Temporal lobe (tissue), 2 donors: ENCODE results near the gene GH2. TPM values are rescaled to one million over a fixed set of nuclear protein-coding genes. Genes with fewer than 3 reads are reported as not detected.

Experiments used
- small RNA-seq: library from RNA; depleted of rRNA; stranded (forward); fragments of <200 nt; gene quantifications from one replicate; pipeline ENCODE3, GENCODE V24; 2014; ENCODE audit warnings: low replicate concordance
- total RNA-seq: library from RNA; depleted of rRNA; stranded (reverse); fragments of >200 nt; gene quantifications from one replicate; pipeline ENCODE4 v1.2.3, GENCODE V29; 2014

GH2 gene
- total RNA-seq, 1 donor from 2014 or later: not detected

Small RNA genes lying within 50 kb of the gene (small RNA-seq; reads per million reads assigned to genes)
- gene AC040958.1 (not detected), gene AC127029.1 (not detected), gene GH1 (not detected)

Other genes starting within 250 kb of the GH2 start
- 18.4 TPM for gene LIMD2, start 181.8 kb downstream of the GH2 start, total RNA-seq
- 24.8 TPM for gene STRADA, start 140.1 kb downstream of the GH2 start, total RNA-seq
- 46.2 TPM for gene CCDC47, start 108.3 kb downstream of the GH2 start, total RNA-seq
- 61.0 TPM for gene DDX42, start 107.8 kb downstream of the GH2 start, total RNA-seq
- 35.4 TPM for gene PSMC5, start 54.5 kb downstream of the GH2 start, total RNA-seq
- gene FTSJ3, start 54.3 kb downstream of the GH2 start, total RNA-seq: 24.1 TPM
- gene SMARCD2, start 39.3 kb downstream of the GH2 start, total RNA-seq: 4.7 TPM
- gene CSH2, start 8.3 kb downstream of the GH2 start, total RNA-seq: not detected
- gene CSH1, start 14.6 kb upstream of the GH2 start, total RNA-seq: not detected
- gene CSHL1, start 29.3 kb upstream of the GH2 start, total RNA-seq: not detected
- gene GH1, start 36.9 kb upstream of the GH2 start, total RNA-seq: not detected
- gene CD79B, start 50.4 kb upstream of the GH2 start, total RNA-seq: not detected
- under 0.01 TPM for gene SCN4A, start 91.0 kb upstream of the GH2 start, total RNA-seq
- gene PRR29, start 116.4 kb upstream of the GH2 start, total RNA-seq: 1.5 TPM
- gene ICAM2, start 138.7 kb upstream of the GH2 start, total RNA-seq: 7.1 TPM
- 3.4 TPM for gene ERN1, start 248.2 kb upstream of the GH2 start, total RNA-seq